ENCODE measurements around the gene AFF1.
A peak's percentile ranks its signal among the peaks of the same experiment; 100 is the strongest.

The AFF1 gene

GRCh38 chr4:87025023-87025613 is 90.3 kb downstream of the AFF1 start:
- Histone ChIP-seq H3K9me3 (ENCODE audit: control insufficient read depth, low read length) (no peaks in the 10 kb centered on the region), H3K9ac (ENCODE audit: low read length) (no peak overlapping the region), H3K4me3 (ENCODE audit: low read length) (no peak overlapping the region), H3K27me3 (replicated peaks; ENCODE audit: control insufficient read depth, insufficient read depth, low read length) (no peaks in the 10 kb centered on the region), H3K36me3 (ENCODE audit: control insufficient read depth, insufficient read depth, low read length, severe bottlenecking) (no peaks in the 10 kb centered on the region), H3K4me1 (ENCODE audit: control insufficient read depth, insufficient read depth, low read length) (peaks cover 42% of the 10 kb centered on the region)
- no peak for DNase-seq (ENCODE audit: low read depth)

- Histone ChIP-seq H3K9me3 (ENCODE audit: control insufficient read depth, low read length) (no peaks in the 10 kb centered on the region), H3K27me3 (replicated peaks; ENCODE audit: control insufficient read depth, insufficient read depth, low read length) (no peaks in the 10 kb centered on the region), H3K36me3 (ENCODE audit: control insufficient read depth, insufficient read depth, low read length, severe bottlenecking) (no peaks in the 10 kb centered on the region), H3K4me3 (ENCODE audit: low read length) (no peak overlapping the region), H3K4me1 (ENCODE audit: control insufficient read depth, insufficient read depth, low read length) (peaks cover 47% of the 10 kb centered on the region), H3K9ac (ENCODE audit: low read length) (no peak overlapping the region)
- DNase-seq (ENCODE audit: low read depth): no peak
Measured at GRCh38 chr4:87025614-87026041, 90.8 kb downstream of the AFF1 start.

GRCh38 chr4:87026800-87027495 is 92.1 kb downstream of the AFF1 start:
- no peaks in the 10 kb centered on the region for H3K36me3 ChIP-seq (ENCODE audit: control insufficient read depth, insufficient read depth, low read length, severe bottlenecking)
- H3K9me3 ChIP-seq (ENCODE audit: control insufficient read depth, low read length): no peaks in the 10 kb centered on the region
- no peak for DNase-seq (ENCODE audit: low read depth)
- no peaks in the 10 kb centered on the region for H3K27me3 ChIP-seq (replicated peaks; ENCODE audit: control insufficient read depth, insufficient read depth, low read length)
- peaks cover 60% of the 10 kb centered on the region for H3K4me1 ChIP-seq (ENCODE audit: control insufficient read depth, insufficient read depth, low read length)
- H3K4me3 ChIP-seq (ENCODE audit: low read length): no peak overlapping the region
- no peak overlapping the region for H3K9ac ChIP-seq (ENCODE audit: low read length)

GRCh38 chr4:87029356-87029755 is 94.5 kb downstream of the AFF1 start:
- H3K4me3 ChIP-seq (ENCODE audit: low read length): peak overlapping the region; percentile 43
- no peaks in the 10 kb centered on the region for H3K36me3 ChIP-seq (ENCODE audit: control insufficient read depth, insufficient read depth, low read length, severe bottlenecking)
- H3K4me1 ChIP-seq (ENCODE audit: control insufficient read depth, insufficient read depth, low read length): peaks cover 72% of the 10 kb centered on the region
- H3K27me3 ChIP-seq (replicated peaks; ENCODE audit: control insufficient read depth, insufficient read depth, low read length): no peaks in the 10 kb centered on the region
- no peaks in the 10 kb centered on the region for H3K9me3 ChIP-seq (ENCODE audit: control insufficient read depth, low read length)
- peak overlapping the region; percentile 17 for H3K9ac ChIP-seq (ENCODE audit: low read length)
- DNase-seq (ENCODE audit: low read depth): no peak

GRCh38 chr4:87030124-87030523 is 95.3 kb downstream of the AFF1 start:
- Histone ChIP-seq H3K27me3 (replicated peaks; ENCODE audit: control insufficient read depth, insufficient read depth, low read length) (no peaks in the 10 kb centered on the region), H3K4me3 (ENCODE audit: low read length) (peak overlapping the region; percentile 43), H3K9ac (ENCODE audit: low read length) (peak overlapping the region; percentile 74), H3K4me1 (ENCODE audit: control insufficient read depth, insufficient read depth, low read length) (peaks cover 73% of the 10 kb centered on the region), H3K9me3 (ENCODE audit: control insufficient read depth, low read length) (no peaks in the 10 kb centered on the region), H3K36me3 (ENCODE audit: control insufficient read depth, insufficient read depth, low read length, severe bottlenecking) (no peaks in the 10 kb centered on the region)
- no peak for DNase-seq (ENCODE audit: low read depth)

- Histone ChIP-seq H3K9ac (ENCODE audit: low read length) (peak overlapping the region; percentile 74), H3K9me3 (ENCODE audit: control insufficient read depth, low read length) (no peaks in the 10 kb centered on the region), H3K4me1 (ENCODE audit: control insufficient read depth, insufficient read depth, low read length) (peaks cover 70% of the 10 kb centered on the region), H3K36me3 (ENCODE audit: control insufficient read depth, insufficient read depth, low read length, severe bottlenecking) (no peaks in the 10 kb centered on the region), H3K27me3 (replicated peaks; ENCODE audit: control insufficient read depth, insufficient read depth, low read length) (no peaks in the 10 kb centered on the region), H3K4me3 (ENCODE audit: low read length) (peak overlapping the region; percentile 39)
- DNase-seq (ENCODE audit: low read depth): peak; percentile 43
Measured at GRCh38 chr4:87030755-87031441, 96.1 kb downstream of the AFF1 start.

- Histone ChIP-seq H3K27me3 (replicated peaks; ENCODE audit: control insufficient read depth, insufficient read depth, low read length) (no peaks in the 10 kb centered on the region), H3K36me3 (ENCODE audit: control insufficient read depth, insufficient read depth, low read length, severe bottlenecking) (no peaks in the 10 kb centered on the region), H3K9me3 (ENCODE audit: control insufficient read depth, low read length) (no peaks in the 10 kb centered on the region), H3K4me1 (ENCODE audit: control insufficient read depth, insufficient read depth, low read length) (peaks cover 79% of the 10 kb centered on the region), H3K9ac (ENCODE audit: low read length) (peak overlapping the region; percentile 74), H3K4me3 (ENCODE audit: low read length) (peak overlapping the region; percentile 58)
- DNase-seq (ENCODE audit: low read depth): no peak
Measured at GRCh38 chr4:87031920-87032319, 97.1 kb downstream of the AFF1 start.

- no peaks in the 10 kb centered on the region for H3K9me3 ChIP-seq (ENCODE audit: control insufficient read depth, low read length)
- H3K9ac ChIP-seq (ENCODE audit: low read length): peak overlapping the region; percentile 74
- no peaks in the 10 kb centered on the region for H3K27me3 ChIP-seq (replicated peaks; ENCODE audit: control insufficient read depth, insufficient read depth, low read length)
- H3K4me3 ChIP-seq (ENCODE audit: low read length): peak overlapping the region; percentile 58
- peak; percentile 91 for DNase-seq (ENCODE audit: low read depth)
- H3K4me1 ChIP-seq (ENCODE audit: control insufficient read depth, insufficient read depth, low read length): peaks cover 89% of the 10 kb centered on the region
- H3K36me3 ChIP-seq (ENCODE audit: control insufficient read depth, insufficient read depth, low read length, severe bottlenecking): no peaks in the 10 kb centered on the region
Measured at GRCh38 chr4:87032884-87033533, 98.2 kb downstream of the AFF1 start.

GRCh38 chr4:87033902-87034301 is 99.1 kb downstream of the AFF1 start:
- Histone ChIP-seq H3K36me3 (ENCODE audit: control insufficient read depth, insufficient read depth, low read length, severe bottlenecking) (no peaks in the 10 kb centered on the region), H3K9ac (ENCODE audit: low read length) (no peak overlapping the region), H3K27me3 (replicated peaks; ENCODE audit: control insufficient read depth, insufficient read depth, low read length) (no peaks in the 10 kb centered on the region), H3K9me3 (ENCODE audit: control insufficient read depth, low read length) (no peaks in the 10 kb centered on the region), H3K4me3 (ENCODE audit: low read length) (no peak overlapping the region), H3K4me1 (ENCODE audit: control insufficient read depth, insufficient read depth, low read length) (peaks cover 94% of the 10 kb centered on the region)
- no peak for DNase-seq (ENCODE audit: low read depth)

GRCh38 chr4:87034527-87034926 is 99.7 kb downstream of the AFF1 start:
- Histone ChIP-seq H3K9ac (ENCODE audit: low read length) (no peak overlapping the region), H3K4me1 (ENCODE audit: control insufficient read depth, insufficient read depth, low read length) (peaks cover 94% of the 10 kb centered on the region), H3K9me3 (ENCODE audit: control insufficient read depth, low read length) (no peaks in the 10 kb centered on the region), H3K36me3 (ENCODE audit: control insufficient read depth, insufficient read depth, low read length, severe bottlenecking) (no peaks in the 10 kb centered on the region), H3K27me3 (replicated peaks; ENCODE audit: control insufficient read depth, insufficient read depth, low read length) (no peaks in the 10 kb centered on the region), H3K4me3 (ENCODE audit: low read length) (no peak overlapping the region)
- DNase-seq (ENCODE audit: low read depth): no peak

GRCh38 chr4:87035881-87036509 is 101.2 kb downstream of the AFF1 start:
- Histone ChIP-seq H3K9me3 (ENCODE audit: control insufficient read depth, low read length) (no peaks in the 10 kb centered on the region), H3K4me1 (ENCODE audit: control insufficient read depth, insufficient read depth, low read length) (peaks cover 84% of the 10 kb centered on the region), H3K4me3 (ENCODE audit: low read length) (no peak overlapping the region), H3K9ac (ENCODE audit: low read length) (no peak overlapping the region), H3K36me3 (ENCODE audit: control insufficient read depth, insufficient read depth, low read length, severe bottlenecking) (no peaks in the 10 kb centered on the region), H3K27me3 (replicated peaks; ENCODE audit: control insufficient read depth, insufficient read depth, low read length) (no peaks in the 10 kb centered on the region)
- DNase-seq (ENCODE audit: low read depth): no peak

Measured in adipocyte (in vitro differentiated cells).